Measurements from ENCODE around the gene OR10P1.

GRCh38 chr12:55631056-55631455 lies 5.6 kb upstream of the OR10P1 start:
- TF ChIP-seq, protein P1, sequence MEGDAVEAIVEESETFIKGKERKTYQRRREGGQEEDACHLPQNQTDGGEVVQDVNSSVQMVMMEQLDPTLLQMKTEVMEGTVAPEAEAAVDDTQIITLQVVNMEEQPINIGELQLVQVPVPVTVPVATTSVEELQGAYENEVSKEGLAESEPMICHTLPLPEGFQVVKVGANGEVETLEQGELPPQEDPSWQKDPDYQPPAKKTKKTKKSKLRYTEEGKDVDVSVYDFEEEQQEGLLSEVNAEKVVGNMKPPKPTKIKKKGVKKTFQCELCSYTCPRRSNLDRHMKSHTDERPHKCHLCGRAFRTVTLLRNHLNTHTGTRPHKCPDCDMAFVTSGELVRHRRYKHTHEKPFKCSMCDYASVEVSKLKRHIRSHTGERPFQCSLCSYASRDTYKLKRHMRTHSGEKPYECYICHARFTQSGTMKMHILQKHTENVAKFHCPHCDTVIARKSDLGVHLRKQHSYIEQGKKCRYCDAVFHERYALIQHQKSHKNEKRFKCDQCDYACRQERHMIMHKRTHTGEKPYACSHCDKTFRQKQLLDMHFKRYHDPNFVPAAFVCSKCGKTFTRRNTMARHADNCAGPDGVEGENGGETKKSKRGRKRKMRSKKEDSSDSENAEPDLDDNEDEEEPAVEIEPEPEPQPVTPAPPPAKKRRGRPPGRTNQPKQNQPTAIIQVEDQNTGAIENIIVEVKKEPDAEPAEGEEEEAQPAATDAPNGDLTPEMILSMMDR (conservative IDR thresholded peaks at IDR 0.05; ENCODE audit: low read depth, low read length), result no peak
- no peak for TF ChIP-seq EZH2 (IDR thresholded peaks at IDR 0.05; ENCODE audit: low read length, unreplicated experiment)
- TF ChIP-seq EZH2phosphoT487 (IDR thresholded peaks at IDR 0.05; ENCODE audit: borderline replicate concordance, low read length), result no peak
